Kidney (tissue), 14 donors: ENCODE measurements around the gene CD164. TPM values are rescaled to one million over a fixed set of nuclear protein-coding genes. Genes with fewer than 3 reads are reported as not detected.

Experiments used
- DNase-seq, 5 donors: peaks; one replicate each; pipeline ENCODE4 v3.0.0-alpha.2; 2013 to 2020
- FAIRE-seq: peaks from 2 replicates; lab custom pipeline; 2012; peaks lifted over from hg19 to GRCh38; lab: Jason Lieb, UNC
- H3K27ac ChIP-seq, 2 donors: one replicate each; pipeline ENCODE4 v1.7.0; 2013; ENCODE audit warnings: low read depth in 2 of 2, low read length in 2 of 2, inconsistent platforms in 1 of 2
- H3K27me3 ChIP-seq: one replicate; pipeline ENCODE4 v1.7.1; 2013; ENCODE audit warnings: low read length, inconsistent platforms; ENCODE audit not compliant: control insufficient read depth, insufficient read depth
- H3K36me3 ChIP-seq, 3 donors: one replicate each; pipeline versions ENCODE4 v1.7.0 to v1.7.1; 2013; ENCODE audit warnings: low read length in 3 of 3, control low read depth in 1 of 3, inconsistent platforms in 1 of 3; ENCODE audit not compliant: insufficient read depth in 3 of 3, control insufficient read depth in 2 of 3
- H3K4me1 ChIP-seq, 3 donors: one replicate each; pipeline versions ENCODE4 v1.7.0 to v1.7.1; 2013; ENCODE audit warnings: low read length in 3 of 3, inconsistent platforms in 1 of 3, low read depth in 1 of 3; ENCODE audit not compliant: control insufficient read depth in 2 of 3, insufficient read depth in 2 of 3
- H3K4me3 ChIP-seq, 3 donors: one replicate each; pipeline versions ENCODE4 v1.7.0 to v1.8.1; 2013; ENCODE audit warnings: low read length in 3 of 3, control low read depth in 1 of 3, inconsistent platforms in 1 of 3
- H3K9ac ChIP-seq, 3 donors: one replicate each; pipeline versions ENCODE4 v1.7.0 to v1.7.1; 2013; ENCODE audit warnings: low read length in 3 of 3, control low read depth in 1 of 3, inconsistent platforms in 1 of 3
- H3K9me3 ChIP-seq, 3 donors: one replicate each; pipeline versions ENCODE4 v1.7.0 to v1.7.1; 2013; ENCODE audit warnings: low read length in 3 of 3, control low read depth in 1 of 3, inconsistent platforms in 1 of 3; ENCODE audit not compliant: control insufficient read depth in 2 of 3, insufficient read depth in 1 of 3
- intact Hi-C: fragments of 100-400 bp; cut with DNase I; formaldehyde crosslinking; loops from one replicate; pipeline ENCODE4 v1.11.1; 2022
- polyA plus RNA-seq: library from polyadenylated mRNA; stranded (reverse); fragments of 350-450 nt; fragmentation: Illumina TruSeq; extraction: RNeasy Lipid Tissue Mini Kit (QIAGEN cat#74804); gene quantifications from one replicate; pipeline ENCODE4 v1.2.3, GENCODE V29; 2014; ENCODE audit warnings: low read depth, low replicate concordance; ENCODE audit not compliant: insufficient read depth
- total RNA-seq: library from RNA; stranded (reverse); fragmentation: NEBNext Ultra II Directional; extraction: Animal tissue kit (Norgen Biotek cat#: 25700); gene quantifications from one replicate; pipeline ENCODE4 v1.2.1, GENCODE V29; 2021
- TF ChIP-seq, protein P1 (sequence below): IDR thresholded peaks from 3 replicates; pipeline ENCODE4 v1.5.1; 2012; ENCODE audit warnings: mild to moderate bottlenecking, moderate library complexity, borderline replicate concordance; ENCODE audit not compliant: insufficient read depth; ENCODE audit errors: extremely low read depth
- donor health status: control.
- donor health status: control.
- donor health status: control.
- donor health status: control.
- donor health status: control.
- donor health status: DM: yes; HTN: yes; CAD: no.
- donor health status: Normal renal cell carcinoma (clear cell type).

The CD164 gene
- total and polyA plus RNA-seq, 2 donors from 2014 or later: 205 to 267 TPM

DNA sequence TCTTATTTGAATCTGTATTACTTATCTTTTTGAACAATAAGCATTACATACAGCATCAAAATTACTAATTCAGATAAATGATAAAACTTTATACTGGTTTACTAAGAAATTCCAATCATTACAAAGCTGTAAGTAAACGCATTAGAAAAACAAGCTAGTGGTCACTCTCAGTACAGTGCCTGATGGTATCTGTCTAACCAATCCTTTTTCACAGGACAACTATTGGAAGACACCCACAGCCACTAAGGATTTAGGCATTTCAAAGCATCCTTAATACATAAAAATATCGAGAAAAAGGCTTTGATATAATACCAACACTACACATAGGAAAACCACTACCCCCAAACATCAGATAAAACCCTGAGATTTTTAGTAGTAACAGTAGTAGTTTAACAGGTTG lies 2.6 kb downstream of the CD164 start:
- H3K9me3 ChIP-seq: no peaks in the 10 kb centered on the region
- H3K27ac ChIP-seq: no peak overlapping the region
- peaks cover 0 to 14% (median 9%) of the 10 kb centered on the region in 3 donors for H3K4me1 ChIP-seq
- H3K4me3 ChIP-seq: peak overlapping the region; percentile 96 to 100 (median 99)
- FAIRE-seq (no peak), DNase-seq (peak in 1 of 5 donors; percentile 8)
- H3K36me3 ChIP-seq: peaks cover 6 to 21% (median 17%) of the 10 kb centered on the region in 3 donors
- no peaks in the 10 kb centered on the region for H3K27me3 ChIP-seq
- peak overlapping the region; percentile 32 to 99 (median 47) for H3K9ac ChIP-seq
- TF ChIP-seq, protein P1, sequence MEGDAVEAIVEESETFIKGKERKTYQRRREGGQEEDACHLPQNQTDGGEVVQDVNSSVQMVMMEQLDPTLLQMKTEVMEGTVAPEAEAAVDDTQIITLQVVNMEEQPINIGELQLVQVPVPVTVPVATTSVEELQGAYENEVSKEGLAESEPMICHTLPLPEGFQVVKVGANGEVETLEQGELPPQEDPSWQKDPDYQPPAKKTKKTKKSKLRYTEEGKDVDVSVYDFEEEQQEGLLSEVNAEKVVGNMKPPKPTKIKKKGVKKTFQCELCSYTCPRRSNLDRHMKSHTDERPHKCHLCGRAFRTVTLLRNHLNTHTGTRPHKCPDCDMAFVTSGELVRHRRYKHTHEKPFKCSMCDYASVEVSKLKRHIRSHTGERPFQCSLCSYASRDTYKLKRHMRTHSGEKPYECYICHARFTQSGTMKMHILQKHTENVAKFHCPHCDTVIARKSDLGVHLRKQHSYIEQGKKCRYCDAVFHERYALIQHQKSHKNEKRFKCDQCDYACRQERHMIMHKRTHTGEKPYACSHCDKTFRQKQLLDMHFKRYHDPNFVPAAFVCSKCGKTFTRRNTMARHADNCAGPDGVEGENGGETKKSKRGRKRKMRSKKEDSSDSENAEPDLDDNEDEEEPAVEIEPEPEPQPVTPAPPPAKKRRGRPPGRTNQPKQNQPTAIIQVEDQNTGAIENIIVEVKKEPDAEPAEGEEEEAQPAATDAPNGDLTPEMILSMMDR: no peak
- intact Hi-C loops: loop anchor here (10.0 kb wide), 1 partner anchor 195 kb away; no protein-coding TSS in a partner anchor

DNA sequence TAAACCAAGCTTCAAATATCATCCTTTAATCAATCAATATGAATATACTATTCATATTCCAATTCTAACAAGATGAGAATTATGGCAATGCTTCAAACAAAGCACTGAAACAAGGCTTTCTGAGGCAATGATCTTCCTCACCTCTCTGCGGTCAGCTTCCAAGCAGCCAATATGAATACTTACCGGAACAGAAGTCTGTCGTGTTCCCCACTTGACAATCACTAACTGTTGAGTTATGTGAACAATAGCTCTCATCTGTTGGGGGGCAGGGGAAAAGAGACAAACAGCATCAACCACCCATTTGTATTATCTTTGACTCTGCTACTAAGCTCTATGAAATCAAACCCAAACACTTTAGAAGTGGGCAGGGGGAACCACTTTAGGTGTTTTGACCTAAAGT lies 4.5 kb downstream of the CD164 start:
- no peak overlapping the region for H3K9ac ChIP-seq
- H3K27ac ChIP-seq: no peak overlapping the region
- intact Hi-C loops: no loop called here
- TF ChIP-seq, protein P1: no peak
- no peak overlapping the region for H3K4me3 ChIP-seq
- no peak for DNase-seq
- peaks cover 0 to 15% (median 11%) of the 10 kb centered on the region in 3 donors for H3K4me1 ChIP-seq
- FAIRE-seq: no peak
- no peaks in the 10 kb centered on the region for H3K9me3 ChIP-seq
- H3K36me3 ChIP-seq: peaks cover 15 to 34% (median 27%) of the 10 kb centered on the region in 3 donors
- no peaks in the 10 kb centered on the region for H3K27me3 ChIP-seq

DNA sequence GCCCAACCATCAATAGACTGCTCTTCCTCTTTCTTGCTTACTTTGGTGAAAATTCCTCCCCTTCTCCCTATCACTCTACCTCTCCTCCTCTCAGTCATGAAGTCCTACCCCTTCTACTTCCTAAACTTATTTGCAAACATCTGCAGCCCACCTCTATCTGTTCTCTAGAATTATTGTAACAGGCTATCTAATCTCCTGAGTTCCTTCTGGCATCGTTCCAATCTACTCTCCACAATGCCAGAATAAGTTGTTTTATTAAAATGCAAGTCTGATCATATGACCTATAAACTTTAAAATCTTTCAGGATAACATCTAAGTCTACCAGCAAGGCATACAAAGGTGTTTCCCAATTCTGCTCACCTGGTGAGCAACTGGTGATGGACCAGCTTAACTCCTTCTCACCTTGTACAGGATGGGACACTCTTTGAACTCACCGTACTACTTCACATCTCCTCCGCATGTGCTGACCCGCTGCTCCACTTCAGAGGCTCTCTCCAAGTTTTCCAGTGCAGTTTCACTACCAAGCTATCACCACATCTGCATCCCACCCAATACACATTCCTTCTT lies 7.9 kb downstream of the CD164 start:
- no peak for FAIRE-seq
- TF ChIP-seq, protein P1: no peak
- peaks cover 15 to 38% (median 31%) of the 10 kb centered on the region in 3 donors for H3K36me3 ChIP-seq

More for the DNA sequence above, 7.9 kb downstream of the CD164 start:
- Histone ChIP-seq H3K4me3 (no peak overlapping the region), H3K27me3 (no peaks in the 10 kb centered on the region), H3K27ac (no peak overlapping the region), H3K9ac (no peak overlapping the region), H3K9me3 (no peaks in the 10 kb centered on the region), H3K4me1 (peaks cover 0 to 15% (median 13%) of the 10 kb centered on the region in 3 donors)
- DNase-seq: no peak
- intact Hi-C loops: no loop called here
